ENCODE results near the gene LRAT.
A peak's percentile ranks its signal among the peaks of the same experiment; 100 is the strongest.
"Not testable (repeated sequence)": the region's sequence is repeated elsewhere in the genome, so short reads cannot be mapped to it uniquely, and the experiment has no call there.

The LRAT gene

DNA sequence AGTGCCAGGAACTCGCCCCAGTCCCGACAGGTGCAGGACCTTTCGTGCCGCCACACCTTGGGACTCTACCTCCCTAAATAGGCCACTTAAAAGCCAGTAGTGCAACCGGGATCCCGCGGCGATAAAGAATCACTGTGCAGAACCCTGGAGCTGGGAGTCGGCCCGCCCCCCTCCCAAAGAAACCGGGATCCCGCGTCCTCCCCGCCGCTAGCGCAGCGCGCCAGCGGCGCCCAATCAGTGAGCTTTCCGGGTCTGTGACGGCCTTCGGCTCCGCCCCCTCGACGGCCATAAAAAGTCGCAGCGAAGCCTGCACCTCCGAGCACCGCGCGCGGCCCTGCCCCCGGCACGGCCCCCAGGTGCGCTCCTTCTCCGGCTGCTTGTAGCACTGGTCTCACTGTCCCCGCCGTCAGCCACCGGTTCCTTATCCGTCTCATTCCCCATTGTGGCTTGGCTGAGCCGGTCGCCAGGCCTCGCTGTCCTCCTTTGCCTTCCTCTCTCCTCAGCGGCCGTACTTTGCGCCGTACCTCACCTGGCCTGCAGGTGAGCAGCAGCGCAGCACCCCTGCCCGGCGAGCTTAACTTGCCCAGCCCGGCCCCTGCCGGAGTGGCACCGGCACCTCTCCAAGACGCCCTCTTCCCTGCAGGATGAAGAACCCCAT is at the start of gene LRAT:
Gene LRAT (plus strand): TSS at position 318 of the 658 bp plus-strand sequence. CDS start 327 bp downstream, at position 645.
- DNase-seq: peak; percentile 21

DNA sequence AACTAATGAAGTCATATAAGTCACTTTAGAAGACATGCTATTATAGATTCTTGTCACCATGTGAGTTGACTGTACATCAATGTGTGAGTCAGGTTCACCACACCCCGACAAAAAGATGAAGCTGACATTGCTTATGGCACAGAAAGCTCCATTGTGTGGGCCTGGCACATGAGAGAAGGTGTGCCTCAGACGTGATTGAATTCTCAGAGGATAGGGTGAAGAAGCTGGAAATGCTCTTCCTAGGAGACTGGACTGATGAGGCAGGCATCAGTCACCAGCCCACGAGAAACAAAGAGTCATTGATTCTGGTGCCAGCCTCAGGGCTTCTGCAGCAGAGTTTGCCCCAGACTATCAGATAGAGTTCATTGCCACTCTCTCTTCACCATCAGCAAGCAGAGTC is 35.9 kb upstream of the LRAT start:
- DNase-seq: no peak

DNA sequence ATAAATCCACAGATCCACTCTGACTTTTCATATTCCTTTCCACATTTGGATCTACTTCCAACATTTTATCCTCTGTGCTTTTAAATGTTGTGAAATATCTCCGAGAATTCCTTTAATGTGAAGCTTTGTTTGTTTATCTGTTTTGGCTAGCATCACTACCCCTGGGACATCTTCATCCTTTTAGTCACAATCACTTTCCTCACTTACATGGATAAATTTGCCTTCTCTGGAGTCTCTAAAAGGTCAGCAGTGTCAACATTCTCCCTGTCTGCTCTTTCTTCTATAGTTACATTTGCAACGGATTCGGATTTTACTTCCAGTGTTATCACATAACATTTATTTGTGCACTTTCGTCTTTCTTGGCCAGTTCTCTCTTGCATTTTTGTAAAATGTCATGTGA is 34.2 kb upstream of the LRAT start:
- DNase-seq: no peak

DNA sequence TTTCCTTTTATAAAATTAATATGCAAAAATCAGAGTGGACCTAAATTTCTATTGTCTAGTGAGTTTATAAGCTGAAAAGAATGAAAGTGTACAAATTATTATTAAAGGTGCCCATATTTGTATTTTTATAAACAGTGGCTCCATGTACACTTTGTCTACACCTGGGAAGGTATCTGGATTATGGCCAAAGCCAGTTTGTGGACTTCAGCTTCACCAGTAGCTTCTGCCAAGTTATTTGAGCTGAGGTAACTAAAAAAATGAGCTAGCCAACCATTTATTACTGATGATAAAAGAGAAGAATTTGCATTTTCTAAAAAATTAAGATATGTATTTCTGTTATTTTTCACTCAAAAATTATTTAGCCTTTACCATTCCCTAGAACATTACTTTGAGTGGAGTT is 32.3 kb upstream of the LRAT start:
- DNase-seq: no peak

DNA sequence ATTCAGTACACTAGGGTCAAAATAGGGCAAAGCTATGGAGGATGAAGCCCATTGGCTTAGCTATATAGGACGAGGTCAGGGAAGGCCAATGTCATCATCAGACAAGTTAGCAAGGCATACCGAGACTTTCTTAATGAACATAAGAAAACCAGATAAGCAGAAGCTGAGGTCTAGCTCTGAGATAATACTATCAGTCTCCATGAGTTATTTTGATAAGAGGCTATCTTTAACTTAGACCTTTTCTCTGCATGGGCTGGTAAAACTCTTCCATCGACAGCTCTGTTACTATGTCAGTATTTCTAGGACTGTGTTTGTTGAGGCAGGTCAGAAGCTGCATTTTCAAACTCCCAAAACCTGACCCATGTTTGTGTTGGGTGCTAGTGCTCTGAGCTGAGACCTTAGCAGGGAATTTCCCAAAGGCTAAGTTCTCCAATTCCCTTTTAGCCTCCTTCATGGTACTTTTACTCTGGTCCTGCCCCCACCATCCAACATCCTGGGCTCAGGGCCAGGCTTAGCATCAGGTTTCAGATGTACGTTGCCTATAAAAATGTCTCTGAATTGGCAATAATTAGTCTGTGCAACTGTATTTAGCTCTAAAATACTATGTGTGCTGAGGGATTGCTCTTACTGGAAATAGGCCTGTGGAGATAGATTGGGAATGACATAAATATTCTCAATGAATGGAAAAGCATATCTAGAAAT is 29.3 kb upstream of the LRAT start:
- no peak for DNase-seq

DNA sequence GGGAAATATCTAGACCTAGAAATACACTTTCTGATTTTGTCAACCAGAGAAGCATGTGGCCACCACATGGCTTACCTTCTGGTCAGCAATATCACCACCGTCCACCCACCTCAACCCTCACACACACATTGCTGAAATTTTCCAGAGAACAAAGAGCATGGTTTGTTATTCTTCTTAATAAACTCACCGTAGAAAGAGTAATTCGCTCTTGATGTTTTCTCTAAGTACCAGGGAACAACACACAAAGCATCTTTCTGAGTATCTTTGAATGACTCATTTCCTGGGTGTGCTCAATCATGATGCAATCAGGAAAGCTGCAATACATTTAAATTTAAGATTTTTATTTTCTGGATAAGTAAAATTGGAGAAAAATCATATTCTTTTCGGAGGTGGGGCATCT is 24.7 kb upstream of the LRAT start:
- DNase-seq: no peak

DNA sequence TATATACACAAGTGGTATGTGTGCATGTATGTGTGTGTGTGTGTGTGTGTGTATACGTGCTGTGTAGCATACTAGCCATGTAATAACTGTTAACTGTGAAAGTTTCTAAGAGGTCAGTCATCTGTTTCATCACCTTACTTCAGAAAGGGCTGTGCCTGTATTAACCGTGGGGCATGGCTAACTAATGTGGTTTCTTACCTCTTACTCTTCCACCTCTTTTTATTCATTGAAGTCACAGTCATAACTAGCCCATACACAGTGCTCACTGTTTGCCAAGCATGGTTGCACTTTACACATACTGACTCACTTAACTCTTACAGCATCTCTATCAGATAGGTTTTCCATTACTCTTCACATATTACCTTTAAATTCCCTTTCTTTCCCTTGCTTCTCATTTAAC is 23.7 kb upstream of the LRAT start:
- no peak for DNase-seq

DNA sequence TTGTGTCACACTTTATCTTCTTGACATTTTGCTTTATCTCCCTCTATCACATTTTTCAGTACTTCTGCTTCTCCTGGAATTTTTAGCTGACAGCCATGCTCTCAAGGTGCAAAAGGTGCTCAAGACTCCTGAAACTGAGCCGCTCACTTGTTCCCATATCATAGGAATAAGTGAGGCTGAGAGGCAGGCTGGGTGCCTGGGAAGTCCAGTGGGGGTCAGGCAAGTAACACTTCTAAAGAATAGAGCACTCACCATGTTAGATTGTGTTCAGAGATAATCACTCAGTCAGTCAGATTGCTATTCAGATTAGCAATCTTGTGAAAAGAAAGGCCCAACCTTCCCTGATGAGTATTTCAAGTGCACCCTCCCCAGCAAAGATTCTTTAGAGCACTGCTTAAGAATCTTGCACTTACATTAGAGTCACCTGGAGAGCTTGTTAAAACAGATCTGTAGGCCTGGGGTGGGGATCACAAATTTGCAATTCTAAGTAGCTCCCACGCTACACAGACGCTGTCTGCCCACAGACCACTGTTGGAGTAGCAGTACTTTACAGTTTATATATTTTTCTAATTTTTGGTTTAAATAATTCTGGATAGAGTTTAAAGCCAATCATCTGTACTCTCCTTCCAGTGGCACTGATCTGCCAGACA is 23.1 kb upstream of the LRAT start:
- no peak for DNase-seq

DNA sequence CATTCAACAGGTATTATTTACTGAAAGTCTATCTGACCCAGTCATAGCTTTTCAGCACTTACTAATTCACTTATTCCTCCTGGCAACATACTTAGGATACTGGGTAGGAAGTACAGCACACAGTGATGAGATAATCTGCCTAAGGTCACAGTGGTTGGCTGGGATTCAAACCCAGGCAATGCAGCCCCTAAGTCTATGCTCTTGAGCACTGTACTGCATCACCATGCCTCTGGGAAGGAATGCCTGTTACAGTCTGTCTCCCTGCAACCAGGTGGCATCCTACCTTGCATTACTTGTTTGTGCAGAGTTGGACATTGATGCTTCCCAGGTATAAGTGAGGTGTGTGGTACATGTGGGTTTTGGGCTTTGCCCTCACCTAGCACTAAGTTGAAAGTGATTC is 21.5 kb upstream of the LRAT start:
- no peak for DNase-seq

DNA sequence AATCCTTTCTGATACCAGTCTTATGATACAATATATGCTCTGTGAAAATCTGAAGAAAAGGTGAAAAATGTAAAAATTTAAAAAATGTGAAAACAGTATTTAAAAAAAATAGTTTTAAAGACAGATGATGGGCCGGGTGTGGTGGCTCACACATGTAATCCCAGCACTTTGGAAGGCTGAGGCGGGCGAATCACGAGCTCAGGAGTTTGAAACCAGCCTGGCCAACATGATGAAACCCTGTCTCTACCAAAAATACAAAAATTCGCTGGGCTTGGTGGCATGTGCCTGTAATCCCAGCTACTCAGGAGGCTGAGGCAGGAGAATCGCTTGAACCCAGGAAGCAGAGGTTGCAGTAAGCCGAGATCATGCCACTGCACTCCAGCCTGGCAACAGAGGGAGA is 20.2 kb upstream of the LRAT start:
- DNase-seq: not testable (repeated sequence)

DNA sequence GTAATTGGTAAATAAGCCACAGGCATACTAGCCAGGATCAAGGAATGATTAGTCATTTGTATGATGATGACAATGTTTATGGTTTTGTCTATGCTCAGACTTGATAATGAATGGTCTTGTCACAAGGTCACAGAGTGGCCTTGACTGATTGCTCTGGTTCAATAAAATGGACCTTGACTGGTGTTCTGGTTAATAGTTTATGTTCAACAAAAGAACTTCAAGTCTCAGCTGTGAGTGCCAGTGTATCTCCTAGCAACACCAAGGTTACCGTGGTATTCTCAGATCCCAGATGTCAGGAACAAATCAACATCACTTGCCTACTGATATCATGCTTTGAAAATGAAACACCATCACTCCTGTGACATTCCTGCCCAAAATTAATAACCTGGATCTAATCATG is 16.3 kb upstream of the LRAT start:
- DNase-seq: no peak

DNA sequence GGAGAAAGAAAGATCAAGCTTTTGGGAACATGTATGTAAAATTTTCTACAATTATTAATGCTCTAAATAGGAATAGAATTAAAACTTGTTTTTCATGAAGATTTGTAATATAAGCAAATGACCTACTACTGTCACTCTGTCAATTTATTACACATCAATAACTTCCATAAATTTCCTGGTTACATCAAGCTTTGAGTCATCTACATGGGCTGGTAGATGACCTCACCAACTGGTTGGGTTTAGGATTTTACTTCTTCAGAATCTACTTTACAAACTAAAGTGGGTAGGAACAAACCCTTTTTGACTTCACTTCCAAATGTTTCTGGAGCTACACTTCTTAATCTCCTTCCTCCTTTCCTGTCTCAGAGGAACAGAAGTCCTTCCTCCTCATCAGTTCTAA is 12.0 kb upstream of the LRAT start:
- DNase-seq: no peak

DNA sequence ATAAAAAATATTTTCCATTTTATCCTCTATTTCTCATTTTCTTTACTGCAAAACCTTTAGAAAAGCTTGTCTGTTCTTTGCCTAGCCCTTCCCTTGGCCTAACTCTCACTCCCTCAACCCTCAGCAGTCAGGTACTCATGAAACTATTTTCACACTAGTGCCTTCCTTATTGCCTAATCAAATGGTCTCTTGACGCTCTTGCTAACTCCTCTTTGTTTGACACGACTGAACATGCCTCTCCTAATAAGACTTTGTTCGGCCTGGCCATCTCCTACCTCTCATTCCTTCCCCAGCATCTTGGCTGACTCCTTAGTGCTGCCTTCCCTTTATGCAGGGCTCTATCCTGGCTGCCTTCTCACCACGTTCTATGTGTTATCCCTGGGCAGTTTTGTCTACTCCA is 11.1 kb upstream of the LRAT start:
- no peak for DNase-seq

DNA sequence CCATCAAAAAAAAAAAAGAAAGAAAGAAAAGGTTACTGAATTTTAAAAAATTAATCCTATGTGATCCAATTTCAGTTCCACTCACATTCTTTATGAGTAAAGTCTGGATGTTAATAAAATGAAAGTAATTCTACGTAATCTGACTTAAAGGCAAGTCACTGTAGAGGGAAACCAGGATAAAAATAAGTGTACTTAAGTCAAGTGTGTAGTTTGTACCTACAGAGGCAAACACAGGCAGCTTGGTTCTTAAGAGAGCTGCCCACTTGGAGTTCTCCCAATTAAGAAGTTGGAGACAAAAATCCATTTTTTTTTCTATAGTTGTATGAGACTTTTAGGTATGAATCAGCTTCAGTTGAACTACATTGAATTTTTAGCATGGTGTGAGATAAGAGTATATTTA is 7.0 kb upstream of the LRAT start:
- no peak for DNase-seq

DNA sequence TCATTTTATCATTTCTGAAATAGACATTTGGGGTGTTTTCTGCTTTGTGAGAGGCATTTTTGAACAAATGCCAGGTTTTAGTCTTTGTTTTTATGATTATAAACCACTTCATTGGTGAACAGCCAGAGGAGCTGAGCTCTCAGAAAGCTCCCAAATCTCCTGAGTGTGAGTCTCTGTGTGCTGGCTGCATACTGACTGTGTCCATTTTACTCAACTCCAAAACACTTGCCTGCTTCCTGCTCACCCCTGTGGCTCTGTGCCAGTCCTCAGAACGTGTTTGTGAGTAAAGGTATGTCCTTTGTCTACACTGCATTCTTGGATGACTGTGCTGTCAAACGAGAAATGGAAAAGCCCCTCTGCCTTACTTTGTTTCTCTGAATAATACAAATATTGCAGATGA is 5.4 kb upstream of the LRAT start:
- DNase-seq: no peak

DNA sequence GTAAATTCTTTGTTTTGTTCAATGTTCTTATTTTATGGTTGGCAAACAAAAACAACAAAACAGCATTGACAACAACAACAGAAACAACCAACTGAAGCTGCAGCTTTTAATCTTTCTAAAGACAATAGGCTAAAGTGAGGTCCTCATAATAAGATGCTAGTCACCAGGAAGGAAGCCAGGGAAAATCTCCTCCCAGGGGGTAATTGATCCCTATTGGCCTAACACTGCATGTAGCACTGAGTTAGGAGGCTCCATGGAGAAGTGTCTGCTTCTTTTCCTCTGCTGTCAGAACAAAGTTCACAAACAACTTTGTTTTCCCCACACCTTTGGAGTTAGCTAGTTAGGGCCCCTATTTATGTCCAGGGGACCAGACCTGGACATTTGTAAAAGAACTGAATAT is 4.7 kb upstream of the LRAT start:
- DNase-seq: no peak

DNA sequence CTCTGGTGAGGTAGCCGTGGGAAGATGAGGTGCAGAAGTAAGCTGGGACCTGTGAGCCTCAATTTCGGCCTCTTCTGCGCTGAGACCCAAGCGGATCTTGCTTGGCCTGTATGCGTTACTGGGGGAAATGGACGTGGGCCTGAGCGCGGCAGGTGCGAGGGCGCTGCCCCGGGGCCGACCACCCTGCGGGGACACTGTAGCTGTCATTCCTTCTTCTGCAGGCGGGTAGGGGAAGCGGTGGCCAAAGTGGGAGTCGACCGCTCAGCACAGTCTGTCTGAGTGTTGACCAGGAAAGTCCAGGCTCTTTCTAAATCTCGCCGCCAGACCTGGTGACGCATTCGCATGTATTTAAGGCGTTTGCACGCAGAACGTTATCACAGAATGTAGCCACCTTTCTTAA is 3.3 kb upstream of the LRAT start:
- no peak for DNase-seq

DNA sequence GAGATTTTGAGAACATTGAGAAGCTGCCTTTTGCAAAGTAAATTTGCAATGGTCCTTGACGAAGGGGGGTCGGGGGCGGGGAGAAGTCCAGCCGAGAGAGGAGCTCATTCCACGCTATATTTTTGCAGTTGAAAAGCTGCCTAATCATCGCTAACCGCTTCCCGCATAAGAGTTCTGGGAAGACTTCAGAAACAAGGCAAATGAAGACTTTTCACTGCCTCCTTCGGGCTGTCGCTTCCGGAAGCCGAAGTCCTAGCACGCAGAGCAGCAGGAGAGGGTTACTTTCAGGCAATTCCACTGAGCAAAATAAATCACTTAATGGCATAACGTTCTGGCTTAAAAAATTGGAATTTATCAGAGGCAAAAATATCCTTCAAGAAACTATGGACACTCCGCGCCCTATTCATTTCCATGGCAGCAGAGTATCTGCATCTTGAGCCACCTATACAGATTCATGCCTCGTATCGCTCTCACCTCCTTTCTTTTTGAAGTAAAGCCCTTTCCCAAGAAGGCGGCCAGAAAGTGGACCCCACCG is 2.6 kb upstream of the LRAT start:
- no peak for DNase-seq

DNA sequence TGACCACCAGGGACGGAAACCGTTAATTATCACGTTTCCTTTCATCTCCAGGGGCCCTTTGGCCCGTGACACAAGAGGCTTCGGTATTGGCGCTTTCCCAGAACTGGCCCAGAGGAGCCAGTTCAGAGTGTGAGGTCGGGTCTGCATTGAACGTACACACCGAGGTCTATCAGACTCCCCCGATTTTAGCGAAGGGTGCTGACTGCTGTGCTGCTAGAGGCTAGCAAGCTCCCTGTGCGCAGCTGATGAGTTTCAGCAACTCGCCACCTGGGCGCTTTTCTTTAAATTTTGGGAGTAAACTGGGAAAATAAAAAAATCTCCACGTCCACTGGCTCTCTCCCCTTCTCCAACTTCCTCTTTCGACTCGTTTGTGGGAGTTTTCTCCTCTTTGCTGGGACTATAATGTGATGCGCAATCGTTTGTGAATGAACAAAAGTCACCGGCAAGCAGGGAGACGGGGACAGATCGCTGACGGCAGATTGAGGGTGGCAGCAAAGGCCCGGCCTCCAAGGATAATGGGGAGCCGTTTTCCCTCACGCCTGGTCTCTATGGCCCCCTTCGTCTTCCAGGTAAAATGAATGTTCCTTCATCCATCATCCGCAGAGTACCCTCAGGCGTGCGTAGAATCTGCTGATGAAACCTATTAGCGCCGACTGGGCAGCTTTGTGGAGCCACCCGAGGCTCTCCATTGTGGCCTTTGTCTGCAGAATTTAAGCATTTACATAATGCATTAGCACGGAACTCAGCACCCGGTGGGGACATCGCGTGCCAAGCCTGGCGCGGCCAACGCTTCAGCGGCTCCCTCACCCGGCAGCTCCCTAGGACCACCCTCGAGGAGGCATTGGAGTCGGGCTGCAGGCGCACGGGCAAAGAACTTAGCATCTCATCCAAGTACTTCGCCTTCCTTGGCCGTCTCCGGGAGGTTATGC is 1.6 kb upstream of the LRAT start:
- no peak for DNase-seq

DNA sequence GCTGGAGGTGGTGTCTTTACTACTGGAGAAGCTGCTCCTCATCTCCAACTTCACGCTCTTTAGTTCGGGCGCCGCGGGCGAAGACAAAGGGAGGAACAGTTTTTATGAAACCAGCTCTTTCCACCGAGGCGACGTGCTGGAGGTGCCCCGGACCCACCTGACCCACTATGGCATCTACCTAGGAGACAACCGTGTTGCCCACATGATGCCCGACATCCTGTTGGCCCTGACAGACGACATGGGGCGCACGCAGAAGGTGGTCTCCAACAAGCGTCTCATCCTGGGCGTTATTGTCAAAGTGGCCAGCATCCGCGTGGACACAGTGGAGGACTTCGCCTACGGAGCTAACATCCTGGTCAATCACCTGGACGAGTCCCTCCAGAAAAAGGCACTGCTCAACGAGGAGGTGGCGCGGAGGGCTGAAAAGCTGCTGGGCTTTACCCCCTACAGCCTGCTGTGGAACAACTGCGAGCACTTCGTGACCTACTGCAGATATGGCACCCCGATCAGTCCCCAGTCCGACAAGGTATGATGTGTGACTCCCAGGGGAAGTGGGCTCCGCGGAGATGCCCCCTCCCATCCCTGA is 634 bp downstream of the LRAT start:
- DNase-seq: no peak

DNA sequence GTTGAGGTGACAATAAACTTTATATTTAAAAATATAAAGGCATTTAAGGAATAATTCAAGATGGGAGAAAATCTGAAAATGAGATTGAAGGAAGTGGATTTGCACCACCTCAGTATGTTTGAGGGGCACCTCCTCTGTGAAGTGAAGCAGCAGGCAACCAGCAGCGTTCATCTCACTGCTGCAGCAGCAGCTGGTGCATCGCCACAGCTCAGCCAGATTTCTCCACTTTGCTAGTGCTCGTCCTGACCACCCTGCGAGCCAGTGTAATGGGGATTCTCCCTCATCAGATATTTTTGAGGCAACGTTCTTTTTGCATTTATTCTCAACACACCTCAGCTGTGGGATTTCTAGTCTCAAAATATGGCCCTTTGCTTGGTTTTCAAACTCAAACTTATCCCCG is 13.9 kb downstream of the LRAT start:
- no peak for DNase-seq

DNA sequence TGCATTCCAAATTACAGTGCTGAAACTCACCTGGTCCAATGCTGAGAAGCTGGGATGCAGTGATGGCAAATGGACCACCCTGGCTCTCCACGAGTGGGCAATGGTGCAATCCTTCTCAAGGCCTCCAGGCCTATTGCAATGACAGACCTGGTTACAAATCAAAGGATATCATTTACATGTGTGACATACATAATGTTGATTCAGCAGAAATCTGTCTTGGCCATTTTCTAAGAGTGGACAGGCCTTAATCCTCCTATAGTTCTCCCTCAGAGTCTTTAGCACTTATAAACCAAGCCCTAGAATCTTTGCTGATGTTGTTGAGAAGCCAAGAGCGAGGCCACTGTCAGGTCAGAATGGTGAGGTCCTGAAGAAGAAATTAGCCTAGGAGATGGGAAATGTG is 17.1 kb downstream of the LRAT start:
- DNase-seq: no peak

DNA sequence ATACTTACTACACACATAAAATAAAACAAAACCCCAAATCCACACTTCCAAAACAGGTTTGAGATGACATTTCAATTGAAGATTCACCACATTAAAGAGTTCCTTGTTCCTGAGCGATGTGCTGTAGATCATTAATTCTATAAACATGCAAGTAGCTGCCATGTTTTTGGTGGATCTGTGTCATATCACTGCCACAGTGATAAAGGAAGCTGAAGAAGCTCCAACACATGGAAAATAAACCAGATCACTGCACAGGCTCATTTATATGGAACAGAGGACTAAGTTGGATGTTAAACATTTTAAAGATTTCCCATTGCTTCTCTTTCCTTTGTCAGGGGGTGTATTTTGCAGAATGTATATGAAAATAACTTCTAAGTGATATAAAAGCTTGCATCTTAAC is 34.5 kb downstream of the LRAT start:
- no peak for DNase-seq

All from CD4-positive, alpha-beta T cell treated with Interleukin-17A for 4 hours (primary cell).